Body of pancreas (tissue), 4 donors: ENCODE results near the gene NAGLU.

Experiments
- POLR2A ChIP-seq, 3 donors: fragments of 450-650 bp; IDR thresholded peaks; one replicate each; pipeline ENCODE4 v1.6.1; 2016; ENCODE audit warnings: antibody characterized with exemption in 3 of 3, mild to moderate bottlenecking in 2 of 3
- TF ChIP-seq, protein P1 (sequence below), 7 experiments: fragments of 450-650 bp in 4 of 7; fragments of 200-600 bp in 3 of 7; sonication (generic) in 3 of 7; IDR thresholded peaks; one replicate each; pipeline ENCODE4 v1.5.1; 2016 to 2019; ENCODE audit warnings: antibody characterized with exemption in 7 of 7

DNA sequence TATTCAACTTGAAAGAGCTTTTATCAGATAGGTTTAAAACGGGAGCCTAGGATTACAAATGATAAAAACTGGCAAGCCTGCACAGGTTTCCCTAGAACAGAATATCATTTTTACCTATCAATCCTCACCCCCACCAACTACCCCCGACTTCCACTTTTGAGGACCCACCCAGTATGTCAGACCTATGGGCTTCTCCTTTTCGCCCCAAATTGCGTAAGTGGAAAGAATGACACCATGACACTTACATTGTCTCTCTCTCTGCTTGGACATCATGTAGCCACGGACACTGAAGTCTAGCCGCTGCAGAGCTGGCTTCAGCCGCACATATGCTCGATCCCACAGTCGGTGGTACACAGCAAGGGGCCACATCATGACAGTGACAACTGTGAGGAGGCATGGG is 48.8 kb downstream of the NAGLU start:
- TF ChIP-seq POLR2A (IDR thresholded peaks at IDR 0.05), result no peak
- TF ChIP-seq, protein P1, sequence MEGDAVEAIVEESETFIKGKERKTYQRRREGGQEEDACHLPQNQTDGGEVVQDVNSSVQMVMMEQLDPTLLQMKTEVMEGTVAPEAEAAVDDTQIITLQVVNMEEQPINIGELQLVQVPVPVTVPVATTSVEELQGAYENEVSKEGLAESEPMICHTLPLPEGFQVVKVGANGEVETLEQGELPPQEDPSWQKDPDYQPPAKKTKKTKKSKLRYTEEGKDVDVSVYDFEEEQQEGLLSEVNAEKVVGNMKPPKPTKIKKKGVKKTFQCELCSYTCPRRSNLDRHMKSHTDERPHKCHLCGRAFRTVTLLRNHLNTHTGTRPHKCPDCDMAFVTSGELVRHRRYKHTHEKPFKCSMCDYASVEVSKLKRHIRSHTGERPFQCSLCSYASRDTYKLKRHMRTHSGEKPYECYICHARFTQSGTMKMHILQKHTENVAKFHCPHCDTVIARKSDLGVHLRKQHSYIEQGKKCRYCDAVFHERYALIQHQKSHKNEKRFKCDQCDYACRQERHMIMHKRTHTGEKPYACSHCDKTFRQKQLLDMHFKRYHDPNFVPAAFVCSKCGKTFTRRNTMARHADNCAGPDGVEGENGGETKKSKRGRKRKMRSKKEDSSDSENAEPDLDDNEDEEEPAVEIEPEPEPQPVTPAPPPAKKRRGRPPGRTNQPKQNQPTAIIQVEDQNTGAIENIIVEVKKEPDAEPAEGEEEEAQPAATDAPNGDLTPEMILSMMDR (IDR thresholded peaks at IDR 0.05), result no peak
